ENCODE data around the gene PCDHB12. TPM values are rescaled to one million over a fixed set of nuclear protein-coding genes. Genes with fewer than 3 reads are reported as not detected.
A peak's percentile ranks its signal among the peaks of the same experiment; 100 is the strongest.
"Not testable (repeated sequence)": the region's sequence is repeated elsewhere in the genome, so short reads cannot be mapped to it uniquely, and the experiment has no call there.

The PCDHB12 gene
- total and polyA plus RNA-seq, 2 of the 13 experiments (the other 11 are each of a cell fraction or from before 2014, with no cell fraction given) = 0.03 to 0.04 TPM

DNA sequence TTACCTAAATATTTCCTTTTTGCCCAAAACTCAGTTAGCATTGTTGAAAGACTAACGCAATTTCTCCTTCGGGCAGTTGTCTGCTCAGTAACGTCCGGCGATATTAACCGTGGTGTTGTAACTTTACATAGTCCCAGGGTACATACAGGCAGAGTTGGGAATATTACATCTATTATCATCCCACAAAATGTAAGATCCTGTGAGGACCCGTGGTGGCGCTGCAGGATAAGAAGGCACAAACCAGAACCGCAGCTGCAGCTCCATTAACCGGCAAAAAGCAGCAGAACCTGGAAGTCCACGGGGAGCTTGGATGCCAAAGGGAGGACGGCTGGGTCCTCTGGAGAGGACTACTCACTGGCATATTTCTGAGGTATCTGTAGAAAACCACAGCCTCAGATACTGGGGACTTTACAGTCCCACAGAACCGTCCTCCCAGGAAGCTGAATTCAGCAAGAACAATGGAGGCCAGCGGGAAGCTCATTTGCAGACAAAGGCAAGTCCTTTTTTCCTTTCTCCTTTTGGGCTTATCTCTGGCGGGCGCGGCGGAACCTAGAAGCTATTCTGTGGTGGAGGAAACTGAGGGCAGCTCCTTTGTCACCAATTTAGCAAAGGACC lies 30.8 kb upstream of the PCDHB12 start, which contains the start of gene PCDHB8:
TSS of gene PCDHB8 (plus strand) at position 214 of the 615 bp plus-strand sequence. CDS start at position 459, 245 bp downstream.
- TF ChIP-seq CTCF (CRISPR knock-in tag; IDR thresholded peaks at IDR 0.05) (peak; percentile 44), SMC3 (IDR thresholded peaks at IDR 0.05; ENCODE audit: low read length) (peak; percentile 4; the same call in 1 of the 2 replicates)
- in situ Hi-C loops (cut with HindIII; ENCODE audit: extremely low pct_ligation_motif_present, low pct_unique_long_range_greater_than_20kb); H2AFZ ChIP-seq (ENCODE audit: low read length); H3K4me1 ChIP-seq (ENCODE audit: insufficient read depth, low read length); H4K20me1 ChIP-seq (ENCODE audit: insufficient read depth, low read length); H3K27ac ChIP-seq (ENCODE audit: extremely low read length, insufficient read depth, low read length); H3K9ac ChIP-seq (ENCODE audit: insufficient read depth, low read depth, low read length); H3K4me2 ChIP-seq (ENCODE audit: low read depth, low read length); BruUV-seq (replicated peaks); intact Hi-C loops (cut with micrococcal nuclease; ENCODE audit: unreplicated experiment); H3K79me2 ChIP-seq (ENCODE audit: insufficient read depth, low read length); POLR2A ChIA-PET; H3K36me3 ChIP-seq (replicated peaks in 1 of 2; ENCODE audit: control insufficient read depth in 1 of 2, insufficient read depth in 2 of 2, low read length in 2 of 2); H3K9me3 ChIP-seq (ENCODE audit: low read length); H3K27me3 ChIP-seq (ENCODE audit: control insufficient read depth in 1 of 2, insufficient read depth in 2 of 2, low read length in 2 of 2): not testable (repeated sequence)
- peak; percentile 91 for ATAC-seq
- FAIRE-seq = peak; percentile 66
- CTCF ChIA-PET (ENCODE audit: low intra/inter-chr PET ratio, low total read pairs) = interaction anchor here (1.0 kb wide), 1 partner anchor 9 kb away, joined by 3 read pairs; the partner anchor contains the start of gene PCDHB9
- WGBS (ENCODE audit: low lambda C conversion rate) = 27% methylated on average over 13 of the region's 18 CpGs
- peak within 1 kb of the TSS in 1 of 3 experiments; percentile 23; a peak in 1 of 6 replicates for H3K4me3 ChIP-seq (replicated peaks in 1 of 3; ENCODE audit: insufficient read depth in 1 of 3, low read depth in 2 of 3, low read length in 3 of 3)
- peak; percentile 25 for DNase-seq (ENCODE audit: low spot score)

- in situ Hi-C loops (cut with HindIII; ENCODE audit: extremely low pct_ligation_motif_present, low pct_unique_long_range_greater_than_20kb); H3K9me3 ChIP-seq (ENCODE audit: low read length); H3K27ac ChIP-seq (ENCODE audit: extremely low read length, insufficient read depth, low read length); H4K20me1 ChIP-seq (ENCODE audit: insufficient read depth, low read length); POLR2A ChIA-PET; H3K79me2 ChIP-seq (ENCODE audit: insufficient read depth, low read length); H3K9ac ChIP-seq (ENCODE audit: insufficient read depth, low read depth, low read length); H3K4me1 ChIP-seq (ENCODE audit: insufficient read depth, low read length); DNase-seq (ENCODE audit: low spot score); H3K4me3 ChIP-seq (replicated peaks in 1 of 3; ENCODE audit: insufficient read depth in 1 of 3, low read depth in 2 of 3, low read length in 3 of 3); FAIRE-seq; H3K27me3 ChIP-seq (ENCODE audit: control insufficient read depth in 1 of 2, insufficient read depth in 2 of 2, low read length in 2 of 2); H2AFZ ChIP-seq (ENCODE audit: low read length); BruUV-seq (replicated peaks); H3K4me2 ChIP-seq (ENCODE audit: low read depth, low read length); H3K36me3 ChIP-seq (replicated peaks in 1 of 2; ENCODE audit: control insufficient read depth in 1 of 2, insufficient read depth in 2 of 2, low read length in 2 of 2); intact Hi-C loops (cut with micrococcal nuclease; ENCODE audit: unreplicated experiment); ATAC-seq: not testable (repeated sequence)
- CTCF ChIA-PET (ENCODE audit: low intra/inter-chr PET ratio, low total read pairs) = interaction anchor here (1.0 kb wide), 1 partner anchor 30 kb away, joined by 3 read pairs; the partner anchor contains the start of gene PCDHB6
- WGBS (ENCODE audit: low lambda C conversion rate) = 87% methylated on average over 17 of the region's 39 CpGs
Measured at GRCh38 chr5:141179371-141179770, 29.1 kb upstream of the PCDHB12 start.

GRCh38 chr5:141179876-141180275 lies 28.6 kb upstream of the PCDHB12 start:
- CTCF ChIA-PET (ENCODE audit: low intra/inter-chr PET ratio, low total read pairs); H3K9ac ChIP-seq (ENCODE audit: insufficient read depth, low read depth, low read length); in situ Hi-C loops (cut with HindIII; ENCODE audit: extremely low pct_ligation_motif_present, low pct_unique_long_range_greater_than_20kb); intact Hi-C loops (cut with micrococcal nuclease; ENCODE audit: unreplicated experiment); H4K20me1 ChIP-seq (ENCODE audit: insufficient read depth, low read length); H2AFZ ChIP-seq (ENCODE audit: low read length); H3K4me1 ChIP-seq (ENCODE audit: insufficient read depth, low read length); H3K27me3 ChIP-seq (ENCODE audit: control insufficient read depth in 1 of 2, insufficient read depth in 2 of 2, low read length in 2 of 2); FAIRE-seq; DNase-seq (ENCODE audit: low spot score); H3K79me2 ChIP-seq (ENCODE audit: insufficient read depth, low read length); H3K4me3 ChIP-seq (replicated peaks in 1 of 3; ENCODE audit: insufficient read depth in 1 of 3, low read depth in 2 of 3, low read length in 3 of 3); H3K27ac ChIP-seq (ENCODE audit: extremely low read length, insufficient read depth, low read length); BruUV-seq (replicated peaks); H3K9me3 ChIP-seq (ENCODE audit: low read length); H3K4me2 ChIP-seq (ENCODE audit: low read depth, low read length); POLR2A ChIA-PET; ATAC-seq; H3K36me3 ChIP-seq (replicated peaks in 1 of 2; ENCODE audit: control insufficient read depth in 1 of 2, insufficient read depth in 2 of 2, low read length in 2 of 2): not testable (repeated sequence)
- 55% methylated on average over 9 of the region's 32 CpGs for WGBS (ENCODE audit: low lambda C conversion rate)
